ENCODE measurements around the gene EPHB2.
A peak's percentile ranks its signal among the peaks of the same experiment; 100 is the strongest.

Gene EPHB2

DNA sequence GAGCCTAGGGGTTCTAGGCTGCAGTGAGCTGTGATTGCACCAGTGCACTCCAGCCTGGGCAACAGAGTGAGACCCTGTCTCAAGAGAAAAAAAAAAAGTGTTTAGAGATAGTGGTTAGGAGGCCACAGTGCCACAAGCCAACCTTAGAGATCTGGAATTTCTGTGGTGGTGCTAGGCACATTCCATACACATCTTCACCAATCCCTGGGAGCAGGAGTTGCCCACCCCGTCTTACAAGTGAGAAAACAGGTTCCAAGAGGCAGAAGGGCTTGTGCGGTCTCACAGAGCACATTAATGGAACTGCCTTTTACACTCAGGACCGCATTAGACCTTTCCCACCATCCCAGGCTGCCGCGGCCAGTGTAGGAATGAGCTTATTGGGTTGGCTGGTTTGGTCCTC, 93.2 kb downstream of the EPHB2 start:
- no peak for DNase-seq (ENCODE audit: low spot score)

DNA sequence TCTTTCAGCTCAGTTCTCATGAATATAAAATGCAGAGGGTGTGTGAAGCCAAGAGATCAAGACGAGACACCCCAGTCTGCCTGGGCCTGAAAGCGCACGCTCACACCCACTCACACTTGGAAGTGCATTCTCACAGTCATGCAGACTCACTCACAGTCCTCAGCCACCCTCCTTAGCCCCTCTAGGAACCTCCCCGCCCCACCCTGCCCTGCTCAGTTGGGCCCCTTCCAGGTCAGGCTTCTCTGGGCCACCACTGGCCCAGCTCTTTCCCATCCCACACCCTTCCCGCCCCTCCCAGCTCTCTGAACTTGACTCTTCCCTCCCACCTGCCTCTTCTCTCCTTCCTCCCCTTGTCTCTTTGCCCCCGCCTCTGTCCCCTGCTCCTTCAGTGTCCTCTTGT, 93.8 kb downstream of the EPHB2 start:
- no peak for DNase-seq (ENCODE audit: low spot score)

DNA sequence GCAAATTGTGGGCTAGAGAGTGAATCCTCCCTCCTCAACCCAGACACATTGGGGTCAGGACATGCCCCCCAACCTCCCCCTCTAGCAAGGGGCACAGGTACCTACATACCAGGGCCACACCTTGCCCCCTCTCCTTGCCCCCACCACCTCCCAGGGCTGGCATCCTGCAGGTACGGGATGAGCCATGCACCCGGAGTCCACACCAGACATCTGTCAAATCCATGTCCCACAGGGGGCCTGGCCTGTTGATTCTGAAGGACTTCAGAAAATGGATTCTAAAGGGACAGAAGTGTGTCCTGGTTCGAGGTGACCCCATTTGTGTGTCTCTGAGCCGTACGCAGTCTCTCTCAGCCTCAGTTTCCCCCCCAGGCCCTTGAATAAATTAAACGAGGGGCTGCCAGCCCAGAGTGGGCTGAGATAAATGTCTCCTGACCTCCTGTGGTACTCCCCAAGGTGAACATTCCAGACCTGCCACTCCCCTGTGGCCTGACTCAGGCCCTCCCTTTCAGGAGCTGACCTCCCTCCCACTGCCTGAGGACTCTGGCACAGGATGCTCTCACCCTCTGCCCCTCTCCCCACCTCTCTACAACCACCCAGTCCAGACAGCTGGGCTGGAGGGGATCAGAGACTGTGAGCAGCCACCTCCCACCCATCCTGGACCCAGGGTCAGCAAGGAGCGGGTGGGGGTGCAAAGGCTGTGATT, 94.5 kb downstream of the EPHB2 start:
- DNase-seq (ENCODE audit: low spot score): no peak

DNA sequence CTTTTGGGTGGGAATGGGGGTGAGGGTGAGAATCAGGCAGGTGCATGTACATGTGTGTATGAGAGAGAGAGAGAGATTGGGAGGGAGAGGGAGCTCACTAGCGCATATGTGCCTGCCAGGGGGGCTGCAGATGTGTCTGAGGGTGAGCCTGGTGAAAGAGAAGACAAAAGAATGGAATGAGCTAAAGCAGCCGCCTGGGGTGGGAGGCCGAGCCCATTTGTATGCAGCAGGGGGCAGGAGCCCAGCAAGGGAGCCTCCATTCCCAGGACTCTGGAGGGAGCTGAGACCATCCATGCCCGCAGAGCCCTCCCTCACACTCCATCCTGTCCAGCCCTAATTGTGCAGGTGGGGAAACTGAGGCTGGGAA, 95.0 kb downstream of the EPHB2 start:
- DNase-seq (ENCODE audit: low spot score): no peak

DNA sequence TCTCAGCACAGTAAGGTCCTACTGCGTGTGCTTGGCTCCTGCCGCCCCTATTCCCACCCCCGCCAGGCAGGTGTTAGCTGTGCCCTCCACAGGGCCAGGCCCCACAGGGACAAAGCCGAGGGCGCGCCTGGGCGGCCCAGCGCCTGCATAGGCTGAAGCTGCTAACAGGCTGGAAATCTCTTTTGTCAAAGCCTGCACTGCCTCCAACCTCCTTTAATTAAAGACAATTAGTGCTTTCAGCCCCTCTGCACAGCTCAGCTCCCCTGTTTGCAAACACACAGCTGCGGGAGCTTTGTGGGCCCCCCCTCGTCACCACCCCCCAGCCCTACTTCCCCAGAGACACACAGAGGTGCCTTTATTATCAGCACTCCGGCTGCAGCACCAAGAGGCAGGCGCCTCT, 95.9 kb downstream of the EPHB2 start:
- no peak for DNase-seq (ENCODE audit: low spot score)

DNA sequence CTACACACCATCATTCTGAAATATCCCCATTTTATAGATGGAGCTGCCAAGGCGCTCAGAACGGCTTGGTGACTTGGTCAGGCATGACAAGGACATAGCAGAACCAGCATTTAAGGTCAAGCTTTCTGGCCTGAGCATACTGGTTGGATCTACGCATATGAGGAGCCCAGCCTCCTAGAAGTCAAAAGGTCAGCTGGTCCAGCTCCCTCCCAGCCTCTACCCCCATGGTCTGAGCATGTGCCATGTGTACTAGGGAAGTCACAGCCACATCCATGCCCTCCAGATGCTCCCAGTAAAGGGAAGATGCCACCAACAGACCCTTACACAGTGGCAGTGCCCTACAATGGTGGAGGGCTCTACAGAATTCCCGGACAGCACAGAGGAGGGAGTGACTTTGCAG, 96.7 kb downstream of the EPHB2 start:
- DNase-seq (ENCODE audit: low spot score): no peak

DNA sequence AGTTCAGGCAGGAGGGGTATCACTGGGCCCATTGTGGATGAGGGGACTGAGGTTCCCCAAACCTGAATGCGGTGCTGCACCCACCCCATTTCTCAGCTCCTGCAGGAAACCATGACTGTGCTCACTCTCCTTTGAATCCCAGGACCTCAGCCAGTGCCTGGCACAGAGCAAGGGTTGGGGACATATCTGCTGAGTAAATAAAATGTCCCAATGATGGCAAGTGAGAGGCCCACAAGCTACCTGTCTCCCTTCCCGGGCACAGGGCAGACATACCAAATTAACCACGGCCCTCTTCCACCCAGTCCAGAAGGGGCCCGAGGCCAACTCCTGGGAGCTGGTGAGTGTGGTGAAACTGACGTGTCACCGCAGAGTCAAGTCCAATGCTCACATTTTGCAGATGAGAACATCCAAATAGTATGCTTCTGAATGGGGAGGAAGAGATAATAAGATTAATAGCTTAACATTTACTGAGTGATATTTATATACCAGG, 97.6 kb downstream of the EPHB2 start:
- DNase-seq (ENCODE audit: low spot score): no peak

DNA sequence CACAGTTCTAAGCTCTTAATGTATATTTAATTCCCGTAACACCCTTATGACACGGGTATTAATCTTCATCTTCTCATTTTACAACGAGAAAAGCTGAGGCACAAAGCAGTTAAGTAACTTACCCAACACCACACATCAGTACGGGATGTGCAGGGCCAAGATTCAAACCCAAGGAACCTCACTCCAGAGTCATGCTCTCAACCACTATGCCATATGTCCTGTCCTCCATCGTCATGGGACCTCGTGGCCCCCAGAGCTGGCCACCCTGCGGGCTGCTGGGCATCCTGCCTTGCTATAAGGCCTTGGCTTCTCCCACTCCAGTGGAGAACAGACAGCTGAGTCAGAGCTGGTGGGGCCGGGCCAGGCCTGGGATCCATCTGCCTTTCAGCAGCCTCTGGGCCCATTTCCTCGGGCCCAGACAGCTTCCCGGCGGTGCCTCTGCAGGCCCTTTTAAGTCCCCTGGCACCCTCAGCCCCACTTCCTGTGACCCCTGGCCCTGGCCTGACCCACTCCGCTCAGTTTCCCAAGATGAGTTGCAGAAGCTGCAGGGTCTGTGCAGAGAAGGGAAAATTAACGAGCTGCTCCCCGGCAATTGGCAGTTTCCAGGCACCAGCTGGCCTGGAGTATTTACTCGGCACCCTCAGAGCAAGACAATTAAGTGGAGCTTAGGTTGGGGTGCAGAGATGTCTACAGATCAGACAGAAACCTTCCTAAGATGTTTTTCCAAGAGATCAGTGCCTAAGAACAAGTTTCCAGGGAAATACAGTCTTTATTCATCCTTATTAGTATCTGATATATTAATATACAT, 98.2 kb downstream of the EPHB2 start:
- no peak for DNase-seq (ENCODE audit: low spot score)

DNA sequence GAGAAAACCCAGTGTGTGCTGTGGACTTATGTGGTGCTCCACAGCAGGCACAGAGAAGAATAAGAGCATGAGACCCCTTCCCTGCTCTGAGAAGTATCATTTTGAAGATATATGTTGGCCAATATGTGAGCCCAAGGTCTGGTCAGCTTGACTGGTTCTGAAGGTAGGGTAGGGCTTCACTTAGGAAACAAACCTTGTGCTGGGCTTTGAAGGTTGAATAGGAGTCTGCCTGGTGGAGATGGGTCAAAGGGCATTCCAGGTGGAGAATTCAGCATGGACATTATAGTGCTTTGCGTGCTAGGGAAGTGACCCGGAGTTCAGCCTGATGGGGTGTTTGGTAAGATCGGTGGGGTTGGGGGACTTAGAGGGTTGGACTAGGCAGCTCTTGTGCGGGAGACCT, 99.1 kb downstream of the EPHB2 start:
- DNase-seq (ENCODE audit: low spot score): no peak

DNA sequence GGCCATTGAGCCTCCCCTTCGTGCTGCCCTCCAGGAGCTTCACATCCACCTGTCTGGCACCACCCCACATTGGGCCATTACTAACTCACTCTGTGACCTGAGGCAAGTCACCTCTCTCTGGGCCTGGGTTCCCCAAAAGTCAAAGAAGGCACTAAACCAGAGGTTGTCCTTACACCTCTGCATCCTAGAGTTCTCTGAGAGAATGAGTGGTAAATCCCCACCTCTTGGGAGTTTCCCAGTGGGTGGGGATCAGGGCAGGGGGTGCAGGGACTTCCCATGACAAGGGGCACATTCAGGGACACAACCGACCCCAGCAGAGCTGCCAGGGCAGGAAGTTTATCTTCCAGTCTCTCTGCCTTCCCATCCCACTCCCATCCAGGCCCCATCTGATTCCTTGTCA, 99.7 kb downstream of the EPHB2 start:
- no peak for DNase-seq (ENCODE audit: low spot score)

DNA sequence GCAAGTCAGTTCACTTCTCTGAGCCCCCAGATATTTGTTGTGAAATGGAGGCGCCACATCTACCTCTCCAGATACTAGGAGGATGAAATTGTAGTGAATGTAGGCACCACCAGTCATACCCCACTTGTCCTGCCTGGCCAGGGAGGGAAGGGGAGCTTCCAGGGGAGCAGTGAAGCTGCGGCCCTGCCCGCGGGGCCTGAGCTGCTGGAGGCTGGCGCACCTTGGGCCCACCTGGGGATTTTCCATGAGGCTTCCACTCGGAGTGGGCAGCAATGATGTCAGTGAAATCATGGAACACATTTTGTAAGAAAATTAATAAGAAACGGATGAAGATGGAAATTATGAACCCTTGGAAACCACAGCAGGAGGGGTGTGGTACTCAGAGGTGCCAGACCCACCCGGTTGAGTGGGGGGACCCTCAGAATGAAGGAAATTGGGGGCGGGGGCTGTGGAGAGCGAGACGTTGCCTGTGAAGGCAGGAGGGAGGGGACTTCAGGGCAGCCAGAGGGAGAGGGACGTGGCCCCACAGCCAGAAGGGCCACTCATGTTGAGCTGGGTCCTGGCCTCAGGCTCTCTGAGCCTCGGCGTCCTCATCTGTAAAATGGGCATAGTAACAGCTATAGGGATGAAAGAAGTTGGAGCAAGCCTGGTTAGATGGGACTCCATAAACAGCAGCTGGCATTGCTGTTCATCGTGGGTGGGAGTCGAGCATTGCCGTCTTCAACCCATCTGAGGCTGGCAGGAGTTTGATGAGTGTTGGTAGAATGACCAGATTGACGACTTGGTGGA, 101.6 kb downstream of the EPHB2 start:
- DNase-seq (ENCODE audit: low spot score): no peak

DNA sequence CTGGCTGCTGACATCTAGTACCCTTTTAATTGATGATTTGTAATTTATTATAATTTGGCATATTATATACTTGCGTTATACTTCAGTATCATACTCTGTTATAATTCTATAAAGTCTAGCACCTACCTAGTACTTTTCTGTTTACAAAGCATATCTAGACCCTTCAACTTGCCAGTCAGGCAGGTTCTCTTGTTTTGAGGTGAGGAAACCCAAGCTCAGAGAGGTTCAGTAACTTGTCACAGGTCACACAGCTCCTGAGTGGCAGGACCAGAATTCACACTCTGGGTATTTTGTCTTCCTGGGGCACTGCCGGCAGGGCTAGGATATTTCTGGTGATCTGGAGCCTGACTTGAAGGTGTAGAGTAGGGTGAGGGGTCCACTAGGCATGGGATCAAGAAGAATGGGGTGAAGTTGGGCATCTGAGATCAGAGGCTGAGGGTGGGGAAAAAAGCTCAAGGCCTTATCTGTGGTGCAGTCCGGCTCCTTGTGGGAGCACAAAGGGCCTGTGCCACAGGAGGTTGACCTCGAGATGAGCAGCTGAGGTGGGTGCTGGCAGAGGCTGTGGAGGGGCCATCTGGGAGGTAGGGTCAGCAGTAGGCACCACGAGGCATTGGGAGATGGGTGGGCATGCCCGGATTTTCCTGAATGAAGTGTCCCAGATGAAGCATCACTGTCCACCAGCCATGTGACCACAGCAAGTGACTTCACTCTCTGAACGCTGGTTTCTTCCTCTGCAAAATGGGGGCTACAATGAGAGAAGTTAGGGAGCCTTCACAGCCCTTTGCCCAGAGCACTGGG, 102.6 kb downstream of the EPHB2 start:
- DNase-seq (ENCODE audit: low spot score): no peak

DNA sequence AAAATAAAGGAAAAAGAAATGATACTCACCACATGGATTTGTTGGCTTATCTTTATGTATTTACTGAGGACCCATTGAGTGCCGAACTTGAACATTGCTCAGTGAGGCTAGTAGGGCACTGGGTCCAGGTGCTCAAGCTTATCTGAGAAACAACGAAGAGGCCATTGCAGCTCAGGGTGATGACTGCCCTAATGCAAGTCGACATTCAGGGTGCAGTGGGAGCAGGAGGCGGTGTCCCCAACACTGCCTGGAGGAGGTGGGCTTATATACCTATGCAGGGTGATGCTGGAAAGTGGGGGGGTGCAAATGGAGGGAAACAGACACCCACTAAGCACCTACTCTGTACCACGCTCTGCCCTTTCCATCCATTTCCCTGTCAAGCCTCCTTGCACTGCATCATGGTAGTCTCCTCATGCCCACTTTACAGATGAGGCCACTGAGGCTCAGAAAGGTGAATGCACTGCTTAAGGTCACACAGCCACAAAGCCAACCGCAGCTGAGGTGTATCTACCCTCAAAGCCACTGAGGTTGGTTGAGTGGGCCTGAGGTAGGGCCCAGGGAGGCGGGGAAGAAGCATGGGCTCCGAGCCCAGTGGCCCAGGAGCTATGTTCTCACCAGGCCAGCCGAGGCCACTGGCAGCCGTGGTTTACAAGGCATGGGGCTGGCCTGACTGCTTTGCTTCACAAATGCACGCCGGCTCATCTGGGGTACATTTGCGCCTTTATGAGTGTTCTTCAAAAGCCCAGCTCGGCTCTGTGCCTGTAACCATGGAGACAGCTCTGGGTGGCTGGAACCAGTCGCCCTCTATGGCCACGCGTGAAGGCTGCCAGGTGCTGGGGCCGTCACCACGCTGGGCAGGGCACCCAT, 103.8 kb downstream of the EPHB2 start:
- peak; percentile 7 for DNase-seq (ENCODE audit: low spot score)

DNA sequence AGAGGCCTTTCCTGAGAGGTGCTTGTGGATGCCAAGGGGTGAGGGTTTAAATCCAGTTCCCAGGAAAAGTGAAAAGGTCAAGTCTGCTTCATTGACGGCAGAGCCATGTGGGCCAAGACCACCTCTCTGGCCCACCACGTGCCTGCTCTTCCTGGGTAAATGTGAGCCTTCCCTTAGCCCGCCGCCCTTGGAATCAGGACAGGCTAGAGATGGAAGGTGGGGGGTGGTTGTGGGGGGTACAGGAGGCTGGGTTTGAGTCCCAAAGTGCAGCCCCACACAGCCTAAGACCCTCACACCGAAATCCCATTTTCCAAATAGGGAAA, 104.4 kb downstream of the EPHB2 start:
- no peak for DNase-seq (ENCODE audit: low spot score)

DNA sequence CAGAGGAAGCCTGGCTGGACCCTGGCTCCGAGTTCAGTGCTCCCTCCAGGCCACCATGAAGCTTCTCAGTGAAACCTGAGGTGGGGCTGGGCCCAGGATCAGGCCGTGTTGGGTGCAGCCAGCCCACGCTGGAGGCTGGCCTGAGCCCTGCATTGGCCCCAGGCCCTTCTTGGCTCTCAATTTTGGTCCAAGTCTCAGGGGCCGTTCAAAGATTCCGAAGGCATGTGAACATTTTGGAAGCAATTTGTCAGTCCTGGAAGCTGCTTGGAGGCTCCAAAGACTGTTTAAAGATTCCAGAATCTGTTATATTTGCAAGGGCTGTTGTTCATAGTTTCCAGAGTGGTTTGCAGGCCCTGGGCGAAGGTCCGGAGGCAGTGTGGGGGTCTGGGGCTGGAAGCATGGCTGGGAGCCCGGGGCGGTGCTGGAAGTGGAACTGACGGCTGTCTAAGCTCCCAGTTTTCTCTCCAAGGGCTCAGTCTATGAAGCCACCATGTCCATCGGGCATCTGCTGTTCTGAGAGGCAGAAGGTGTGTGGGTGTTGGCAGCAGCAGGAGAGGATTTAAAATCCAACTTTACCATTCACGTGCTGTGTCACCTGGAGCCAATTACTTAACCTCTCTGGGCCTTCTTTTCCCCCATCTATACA, 104.9 kb downstream of the EPHB2 start:
- no peak for DNase-seq (ENCODE audit: low spot score)

DNA sequence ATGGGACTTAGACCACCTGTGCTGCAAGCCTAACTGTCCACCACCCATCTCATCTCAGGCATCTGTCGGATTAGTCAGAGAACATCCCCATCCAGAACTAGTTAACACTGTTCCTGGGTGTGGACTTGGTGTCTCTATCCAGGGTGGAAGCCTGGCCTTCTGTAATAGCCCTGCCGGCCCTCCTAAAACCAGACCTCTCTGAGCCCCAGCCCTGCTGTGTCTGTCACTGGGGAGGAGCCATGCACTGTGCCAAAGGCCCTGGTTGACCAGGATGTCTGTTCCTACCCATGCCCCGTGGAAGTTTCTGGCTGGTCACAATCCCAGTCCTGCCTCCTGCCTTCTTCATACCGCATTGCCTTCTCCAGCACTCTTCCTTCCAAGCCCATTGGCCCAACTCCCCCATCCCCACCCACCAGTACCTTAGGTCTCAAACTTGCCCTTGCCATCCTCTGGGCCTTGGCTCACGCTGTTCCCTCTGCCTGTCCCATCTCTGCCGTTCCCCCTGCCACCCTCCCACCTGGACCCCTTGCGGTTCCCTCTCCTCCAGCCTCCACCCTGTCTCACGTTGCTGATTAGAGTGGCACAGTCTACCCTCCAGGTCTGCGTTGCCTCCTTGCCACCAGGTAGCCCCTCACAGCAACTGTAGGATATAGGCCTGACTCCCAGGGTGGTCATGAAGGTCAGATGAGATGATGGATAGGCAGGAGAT, 105.6 kb downstream of the EPHB2 start:
- DNase-seq (ENCODE audit: low spot score): no peak

DNA sequence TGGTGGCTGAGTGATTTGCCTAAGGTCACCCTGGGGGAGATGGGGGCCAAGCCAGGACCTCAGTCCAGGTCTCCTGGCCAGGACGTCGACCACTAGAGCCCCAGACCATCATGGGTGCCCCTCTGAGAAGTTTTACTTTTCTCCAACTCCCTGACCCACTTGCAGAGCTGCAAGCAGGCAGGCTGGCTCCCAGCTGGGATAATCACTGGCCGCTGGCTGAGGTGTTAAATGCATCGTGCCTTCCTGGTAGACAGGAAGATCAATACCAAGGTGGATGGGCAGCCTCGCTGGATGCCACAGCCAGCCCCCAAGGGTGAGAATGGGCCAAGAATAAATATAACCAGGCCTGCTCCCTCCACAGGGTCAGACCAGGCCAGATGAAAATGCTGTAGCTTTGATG, 106.2 kb downstream of the EPHB2 start:
- DNase-seq (ENCODE audit: low spot score): no peak

DNA sequence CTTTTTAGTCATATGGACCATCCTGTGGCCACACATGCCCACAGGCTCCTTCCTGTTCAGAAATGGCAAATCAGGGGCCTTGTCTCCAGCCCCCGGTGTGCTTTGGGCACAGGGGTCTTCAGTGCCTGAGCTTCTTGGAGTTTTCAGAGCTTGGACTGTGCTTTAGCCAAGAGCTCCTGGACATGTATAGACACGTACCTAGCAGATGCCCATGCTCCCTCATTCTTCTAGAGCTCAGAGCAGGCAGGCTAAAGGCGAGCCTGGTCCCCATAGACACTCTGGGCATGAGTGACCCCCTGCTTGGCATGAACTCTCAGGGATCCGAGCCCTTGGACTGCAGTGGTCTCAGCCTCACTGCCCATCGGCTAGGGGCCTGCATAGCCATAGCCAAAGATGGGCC, 106.8 kb downstream of the EPHB2 start:
- DNase-seq (ENCODE audit: low spot score): no peak

DNA sequence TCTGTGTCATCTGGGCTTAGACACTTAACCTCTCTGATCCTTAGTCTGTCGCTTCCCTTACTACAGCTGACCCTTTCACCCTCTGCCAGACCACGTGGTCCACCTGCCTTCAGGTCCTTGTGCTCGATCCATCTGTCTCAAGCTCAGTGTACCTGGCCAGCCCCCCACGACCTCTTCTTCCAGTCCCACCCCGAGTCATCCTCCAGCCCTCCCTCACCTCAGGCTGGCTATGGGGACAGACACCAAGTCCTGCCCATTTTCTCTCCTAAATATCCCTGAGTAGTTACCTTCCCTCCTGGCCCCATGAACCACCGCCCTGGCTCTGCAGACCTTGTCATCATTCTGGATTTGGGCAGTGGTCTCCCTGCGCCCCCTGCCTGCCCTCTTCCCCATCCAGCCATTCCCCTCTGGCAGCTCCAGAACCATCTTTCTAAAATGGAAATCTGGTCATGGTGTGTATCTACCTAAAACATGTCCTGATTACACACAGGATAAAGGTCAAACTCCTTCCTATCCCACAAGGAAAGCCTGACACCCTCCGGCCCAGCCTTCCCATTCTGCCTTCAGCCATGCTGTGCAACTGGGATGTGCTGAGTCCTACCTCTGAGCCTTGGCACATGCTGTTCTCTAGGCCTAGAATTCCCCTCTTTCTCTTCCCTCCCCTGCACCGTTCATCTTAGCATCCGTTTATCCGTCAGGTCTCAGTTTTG, 107.6 kb downstream of the EPHB2 start:
- no peak for DNase-seq (ENCODE audit: low spot score)

Data from NAMALWA (cell line).